Vagina (tissue), 2 donors: ENCODE results near the gene SLC16A9. TPM values are rescaled to one million over a fixed set of nuclear protein-coding genes. Genes with fewer than 3 reads are reported as not detected.

Experiments
- DNase-seq, 2 donors: peaks; one replicate each; pipeline ENCODE4 v3.0.0-alpha.2; 2017; ENCODE audit errors: extremely low spot score in 2 of 2
- H3K27ac ChIP-seq: fragments of 200-600 bp; sonication (generic); one replicate; pipeline ENCODE4 v1.5.1; 2019
- H3K27me3 ChIP-seq: fragments of 200-600 bp; sonication (generic); one replicate; pipeline ENCODE4 v1.5.1; 2019
- H3K36me3 ChIP-seq, 2 donors: fragments of 200-600 bp; sonication (generic); one replicate each; pipeline ENCODE4 v1.5.1; 2017 to 2019
- H3K4me1 ChIP-seq: fragments of 200-600 bp; sonication (generic); one replicate; pipeline ENCODE4 v1.5.1; 2019
- H3K4me3 ChIP-seq, 2 donors: fragments of 200-600 bp; sonication (generic); 1 replicate in 1 of 2; 2 replicates in 1 of 2; pipeline ENCODE4 v1.5.1; 2016 to 2019
- H3K9me3 ChIP-seq: fragments of 200-600 bp; sonication (generic); one replicate; pipeline ENCODE4 v1.5.1; 2019
- POLR2AphosphoS5 ChIP-seq, 2 donors: sonication (generic); formaldehyde crosslinking; IDR thresholded peaks; one replicate each; pipeline ENCODE4 v1.9.0; 2017; ENCODE audit warnings: antibody characterized with exemption in 2 of 2, mild to moderate bottlenecking in 2 of 2, low read depth in 1 of 2; ENCODE audit not compliant: insufficient read depth in 1 of 2
- intact Hi-C: fragments of 100-400 bp; cut with DNase I; formaldehyde crosslinking; loops from one replicate; pipeline ENCODE4 v1.15.1; 2023
- total RNA-seq: library from RNA; depleted of rRNA; stranded (reverse); fragments of >200 nt; gene quantifications from one replicate; pipeline ENCODE4 v1.2.3, GENCODE V29; 2016
- TF ChIP-seq, protein P1 (sequence below), 3 experiments: fragments of 450-650 bp in 2 of 3; fragments of 200-600 bp in 1 of 3; sonication (generic) in 1 of 3; IDR thresholded peaks; one replicate each; pipeline ENCODE4 v1.5.1; 2017 to 2019; ENCODE audit warnings: antibody characterized with exemption in 3 of 3, mild to moderate bottlenecking in 2 of 3, moderate library complexity in 2 of 3

The SLC16A9 gene
- total RNA-seq, 1 donor from 2014 or later = 3.7 TPM

DNA sequence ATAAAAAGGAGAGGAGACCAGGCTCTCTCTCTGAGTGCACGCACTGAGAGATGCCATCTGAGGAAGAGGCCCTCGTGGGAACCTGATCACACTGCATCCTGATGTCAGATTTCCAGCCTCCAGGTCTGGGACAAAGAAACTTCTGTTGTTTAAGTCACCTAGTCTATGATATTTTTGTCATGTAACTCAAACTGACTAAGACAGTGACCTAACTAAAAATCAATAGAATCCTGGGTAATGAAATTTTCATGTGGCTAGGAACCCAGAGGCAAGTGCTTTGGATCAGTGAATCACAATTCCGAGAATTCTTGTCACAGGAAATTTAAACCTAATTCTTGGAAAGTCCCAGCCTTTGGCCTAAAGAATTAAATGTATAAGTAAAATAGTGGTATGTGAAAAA is 107.7 kb downstream of the SLC16A9 start:
- TF ChIP-seq, protein P1, sequence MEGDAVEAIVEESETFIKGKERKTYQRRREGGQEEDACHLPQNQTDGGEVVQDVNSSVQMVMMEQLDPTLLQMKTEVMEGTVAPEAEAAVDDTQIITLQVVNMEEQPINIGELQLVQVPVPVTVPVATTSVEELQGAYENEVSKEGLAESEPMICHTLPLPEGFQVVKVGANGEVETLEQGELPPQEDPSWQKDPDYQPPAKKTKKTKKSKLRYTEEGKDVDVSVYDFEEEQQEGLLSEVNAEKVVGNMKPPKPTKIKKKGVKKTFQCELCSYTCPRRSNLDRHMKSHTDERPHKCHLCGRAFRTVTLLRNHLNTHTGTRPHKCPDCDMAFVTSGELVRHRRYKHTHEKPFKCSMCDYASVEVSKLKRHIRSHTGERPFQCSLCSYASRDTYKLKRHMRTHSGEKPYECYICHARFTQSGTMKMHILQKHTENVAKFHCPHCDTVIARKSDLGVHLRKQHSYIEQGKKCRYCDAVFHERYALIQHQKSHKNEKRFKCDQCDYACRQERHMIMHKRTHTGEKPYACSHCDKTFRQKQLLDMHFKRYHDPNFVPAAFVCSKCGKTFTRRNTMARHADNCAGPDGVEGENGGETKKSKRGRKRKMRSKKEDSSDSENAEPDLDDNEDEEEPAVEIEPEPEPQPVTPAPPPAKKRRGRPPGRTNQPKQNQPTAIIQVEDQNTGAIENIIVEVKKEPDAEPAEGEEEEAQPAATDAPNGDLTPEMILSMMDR (IDR thresholded peaks at IDR 0.05) = no peak
- TF ChIP-seq POLR2AphosphoS5 (IDR thresholded peaks at IDR 0.05; ENCODE audit: insufficient read depth in 1 of 2, low read depth in 1 of 2) = no peak
- no peaks in the 10 kb centered on the region for H3K9me3 ChIP-seq
- H3K4me1 ChIP-seq = no peaks in the 10 kb centered on the region
- no peaks in the 10 kb centered on the region for H3K27me3 ChIP-seq
- no peak overlapping the region for H3K27ac ChIP-seq
- no peak for DNase-seq
- intact Hi-C loops = no loop called here
- no peaks in the 10 kb centered on the region for H3K36me3 ChIP-seq
- H3K4me3 ChIP-seq = no peak overlapping the region

Other genes starting within 250 kb of the SLC16A9 start
- gene MRLN, start 43.6 kb upstream of the SLC16A9 start, total RNA-seq = not detected
- 47.4 TPM for gene CCDC6, start 196.7 kb upstream of the SLC16A9 start, total RNA-seq